AML-193 (cell line): ENCODE results near the gene LARP1B.
"Not testable (repeated sequence)": the region's sequence is repeated elsewhere in the genome, so short reads cannot be mapped to it uniquely, and the experiment has no call there.

Source experiments
- DNase-seq, 2 experiments: peaks; one replicate each; lab custom pipeline; 2025; lab: John Stamatoyannopoulos, UW

The LARP1B gene

GRCh38 chr4:128060699-128061565 lies at the start of gene LARP1B:
Gene LARP1B, plus strand, starts transcription at chr4:128061312. Its CDS starts 13,640 bp downstream, at chr4:128074952.
- DNase-seq, result peak; percentile 87 to 88

GRCh38 chr4:128025319-128025718 lies 35.8 kb upstream of the LARP1B start:
- DNase-seq, result no peak

DNA sequence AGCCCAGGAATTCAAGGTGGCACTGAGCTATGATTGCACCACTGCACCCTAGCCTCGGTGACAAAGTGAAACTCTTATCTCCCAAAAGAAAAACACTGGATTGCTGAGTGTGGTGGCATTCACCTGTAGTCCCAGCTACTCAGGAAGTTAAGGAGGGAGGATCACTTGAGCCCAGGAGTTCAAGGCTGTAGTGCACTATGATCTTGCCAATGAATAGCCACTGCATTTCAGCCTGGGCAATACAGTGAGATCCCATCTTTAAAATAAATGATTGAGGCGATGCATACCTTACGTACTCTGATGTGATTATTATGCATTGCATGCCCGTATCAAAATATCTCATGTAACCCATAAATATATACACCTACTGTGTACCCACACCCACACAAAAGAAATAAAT lies 31.2 kb upstream of the LARP1B start:
- DNase-seq, result no peak

DNA sequence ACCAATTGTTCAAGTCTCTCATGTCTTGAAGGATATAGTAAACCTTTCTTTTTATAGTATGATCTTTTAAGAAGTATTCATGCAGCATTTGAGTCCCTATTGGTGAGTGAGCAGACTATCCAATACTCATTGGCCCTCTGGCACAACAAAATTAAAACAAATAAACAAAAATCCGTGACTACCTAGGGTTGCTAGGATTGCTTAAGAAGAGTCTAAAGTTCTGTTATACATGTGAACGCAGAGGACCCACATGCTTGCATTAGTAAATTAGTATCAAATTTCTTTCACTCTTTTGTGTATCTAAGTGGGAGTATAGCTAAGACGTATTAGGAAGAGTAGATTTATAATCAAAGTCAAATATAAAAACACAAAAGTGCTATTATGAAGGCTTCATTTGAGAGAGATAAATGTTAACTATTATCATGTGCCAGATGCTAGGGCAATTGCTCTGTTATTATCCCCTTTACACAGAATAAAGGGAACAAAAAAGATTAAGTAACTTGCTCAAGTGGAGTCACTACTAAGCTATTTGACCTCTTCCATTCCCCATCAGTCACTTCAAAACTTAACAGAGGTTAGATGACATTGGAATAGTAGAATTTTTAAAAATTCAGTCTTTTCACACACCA lies 29.2 kb upstream of the LARP1B start:
- no peak for DNase-seq

- no peak for DNase-seq
Observed at GRCh38 chr4:128039568-128039967, 21.5 kb upstream of the LARP1B start.

DNA sequence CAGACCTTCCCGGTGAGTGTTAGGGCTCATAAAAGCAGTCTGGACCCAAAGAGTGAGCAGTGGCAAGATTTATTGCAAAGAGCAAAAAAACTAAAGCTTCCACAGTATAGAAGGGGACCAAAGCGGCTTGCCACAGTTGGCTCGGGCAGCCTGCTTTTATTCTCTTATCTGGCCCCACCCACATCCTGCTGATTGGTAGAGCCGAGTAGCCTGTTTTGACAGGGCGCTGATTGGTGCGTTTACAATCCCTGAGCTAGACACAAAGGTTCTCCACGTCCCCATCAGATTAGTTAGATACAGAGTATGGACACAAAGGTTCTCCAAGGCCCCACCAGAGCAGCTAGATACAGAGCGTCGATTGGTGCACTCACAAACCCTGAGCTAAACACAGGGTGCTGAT lies 14.1 kb upstream of the LARP1B start:
- not testable (repeated sequence) for DNase-seq

DNA sequence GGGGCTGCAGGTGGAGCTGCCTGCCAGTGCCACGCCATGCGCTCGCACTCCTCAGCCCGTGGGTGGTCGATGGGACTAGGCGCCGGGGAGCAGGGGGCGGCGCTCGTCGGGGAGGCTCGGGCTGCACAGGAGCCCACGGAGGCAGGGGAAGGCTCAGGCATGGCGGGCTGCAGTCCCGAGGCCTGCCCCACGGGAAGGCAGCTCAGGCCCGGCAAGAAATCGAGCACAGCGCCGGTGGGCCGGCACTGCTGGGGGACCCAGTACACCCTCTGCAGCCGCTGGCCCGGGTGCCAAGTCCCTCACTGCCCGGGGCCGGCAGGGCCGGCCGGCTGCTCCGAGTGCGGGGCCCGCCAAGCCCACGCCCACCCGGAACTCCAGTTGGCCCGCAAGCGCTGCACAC lies 13.6 kb upstream of the LARP1B start:
- DNase-seq, result not testable (repeated sequence)

DNA sequence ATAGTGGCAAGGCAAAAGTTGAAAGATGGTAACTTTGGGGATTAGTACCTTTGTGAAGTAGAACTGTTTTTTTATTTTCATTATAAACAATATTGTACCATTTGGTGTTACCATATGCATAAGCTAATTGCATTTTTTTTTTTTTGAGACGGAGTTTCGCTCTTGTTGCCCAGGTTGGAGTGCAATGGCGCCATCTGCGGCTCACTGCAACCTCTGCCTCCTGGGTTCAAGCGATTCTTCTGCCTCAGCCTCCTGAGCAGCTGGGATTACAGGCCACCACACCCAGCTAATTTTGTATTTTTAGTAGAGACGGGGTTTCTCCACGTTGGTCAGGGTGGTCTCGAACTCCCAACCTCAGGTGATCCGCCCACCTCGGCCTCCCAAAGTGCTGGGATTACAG lies 9.9 kb upstream of the LARP1B start:
- DNase-seq, result not testable (repeated sequence)

- not testable (repeated sequence) for DNase-seq
Observed at GRCh38 chr4:128054907-128055306, 6.2 kb upstream of the LARP1B start.

GRCh38 chr4:128055441-128056206 lies 5.5 kb upstream of the LARP1B start:
- not testable (repeated sequence) for DNase-seq

DNA sequence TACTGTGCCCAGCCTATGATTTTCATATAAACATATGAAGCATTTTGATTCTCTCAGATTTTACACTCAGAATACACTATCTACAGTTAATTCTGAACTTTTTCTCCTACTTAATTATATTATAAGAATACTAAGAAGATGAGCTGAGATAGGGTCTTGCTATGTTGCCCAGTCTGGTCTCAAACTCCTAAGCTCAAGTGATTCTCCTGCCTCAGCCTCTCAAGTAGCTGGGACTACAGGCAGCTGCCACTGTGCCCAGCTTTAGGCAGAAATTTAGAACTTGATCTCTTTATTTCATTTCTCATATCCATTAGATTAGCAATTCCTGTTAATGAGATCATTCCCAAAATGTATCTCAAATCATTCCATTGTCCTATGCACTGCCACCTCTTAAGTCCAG lies 4.7 kb upstream of the LARP1B start:
- DNase-seq, result no peak

DNA sequence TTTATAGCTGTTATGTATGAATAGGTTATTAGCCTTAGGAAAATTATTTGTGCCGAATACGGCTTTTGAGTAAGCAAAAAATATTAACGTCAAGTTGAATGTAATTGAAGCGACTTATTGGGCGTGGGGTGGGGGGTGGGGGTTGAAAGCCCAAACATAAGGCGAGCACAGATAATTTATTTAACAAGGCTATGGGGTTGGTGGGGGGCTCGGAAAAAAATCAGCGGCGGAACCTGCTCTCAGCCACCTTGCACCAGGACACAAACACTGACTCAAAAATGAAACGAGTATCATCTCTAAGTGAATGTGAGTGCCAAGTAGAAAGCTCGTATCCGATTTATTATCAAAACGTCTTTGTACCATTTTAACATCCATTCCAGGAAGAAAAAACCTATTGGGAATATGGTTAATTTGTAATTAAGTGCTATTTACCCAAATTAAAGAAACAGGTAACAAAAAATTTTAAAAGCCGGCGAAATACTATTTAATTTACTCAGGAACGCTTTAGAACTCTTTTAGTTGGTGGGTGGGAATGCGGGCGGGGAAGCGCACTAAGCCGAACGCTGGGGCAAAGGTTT lies 902 bp upstream of the LARP1B start:
- DNase-seq, result peak in 1 of 2 experiments; percentile 6

DNA sequence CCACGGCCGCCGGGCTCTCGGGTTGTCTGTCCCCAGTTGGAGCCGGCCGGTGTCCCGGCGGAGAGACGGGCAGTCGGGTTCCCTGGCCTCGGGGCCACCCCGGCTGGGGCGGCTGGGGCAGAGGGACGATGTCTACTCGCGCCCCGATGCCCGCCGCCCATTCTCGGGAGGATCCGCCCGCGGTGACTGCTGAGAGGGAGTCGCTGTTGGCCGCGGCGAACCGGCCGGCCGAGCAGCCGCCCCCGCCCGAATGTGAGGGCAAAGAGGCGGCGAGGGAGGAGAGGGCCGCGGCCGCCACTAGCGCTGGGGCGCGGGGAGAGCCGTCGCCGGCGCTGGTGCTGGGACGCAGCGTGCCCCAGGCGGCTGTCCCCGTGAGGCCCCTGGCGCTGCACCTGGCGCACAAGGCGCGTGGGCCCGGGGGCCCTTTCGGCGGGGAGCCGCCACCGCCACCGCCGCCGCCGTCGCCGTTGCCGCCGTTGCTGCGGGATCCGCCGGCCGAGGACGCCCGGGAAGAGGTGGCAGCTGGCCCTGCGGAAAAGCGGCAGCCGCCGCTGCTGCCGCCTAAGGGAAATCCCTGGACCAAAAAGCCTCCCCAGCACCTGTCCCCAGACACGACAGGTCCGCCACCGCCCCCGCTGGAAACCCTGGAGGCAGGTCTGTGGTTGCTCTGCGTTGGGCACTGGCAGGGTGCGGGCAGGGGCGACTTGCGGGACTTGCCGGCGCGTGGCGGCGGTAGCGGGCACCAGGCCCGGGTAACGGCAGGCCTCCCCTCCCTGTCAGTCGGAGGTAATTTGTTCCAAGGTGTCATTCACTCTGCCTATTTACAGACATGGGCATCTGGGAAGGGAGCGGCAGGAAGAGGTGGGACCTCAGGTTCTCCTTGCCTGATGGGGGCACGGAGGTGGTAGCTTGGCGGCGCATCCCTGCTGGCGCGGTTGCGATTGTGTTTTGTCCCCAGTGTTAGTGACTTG lies 739 bp downstream of the LARP1B start:
- DNase-seq, result peak; percentile 12 to 17

DNA sequence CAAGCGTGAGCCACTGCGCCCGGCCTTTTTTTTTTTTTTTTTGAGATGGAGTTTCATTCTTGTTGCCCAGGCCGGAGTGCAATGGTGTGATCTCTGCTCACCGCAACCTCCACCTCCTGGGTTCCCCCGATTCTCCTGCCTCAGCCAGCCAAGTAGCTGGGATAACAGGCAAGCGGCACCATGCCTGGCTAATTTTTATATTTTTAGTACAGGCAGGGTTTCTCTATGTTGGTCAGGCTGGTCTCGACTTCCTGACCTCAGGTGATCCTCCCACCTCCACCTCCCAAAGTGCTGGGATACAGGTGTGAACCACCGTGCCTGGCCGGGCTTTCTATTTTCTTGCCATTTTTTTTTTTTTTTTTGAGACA lies 5.3 kb downstream of the LARP1B start:
- DNase-seq, result not testable (repeated sequence)

- peak in 1 of 2 experiments; percentile 17 for DNase-seq
Observed at GRCh38 chr4:128068918-128069317, 7.8 kb downstream of the LARP1B start.

GRCh38 chr4:128076464-128076863 lies 15.4 kb downstream of the LARP1B start:
- no peak for DNase-seq

DNA sequence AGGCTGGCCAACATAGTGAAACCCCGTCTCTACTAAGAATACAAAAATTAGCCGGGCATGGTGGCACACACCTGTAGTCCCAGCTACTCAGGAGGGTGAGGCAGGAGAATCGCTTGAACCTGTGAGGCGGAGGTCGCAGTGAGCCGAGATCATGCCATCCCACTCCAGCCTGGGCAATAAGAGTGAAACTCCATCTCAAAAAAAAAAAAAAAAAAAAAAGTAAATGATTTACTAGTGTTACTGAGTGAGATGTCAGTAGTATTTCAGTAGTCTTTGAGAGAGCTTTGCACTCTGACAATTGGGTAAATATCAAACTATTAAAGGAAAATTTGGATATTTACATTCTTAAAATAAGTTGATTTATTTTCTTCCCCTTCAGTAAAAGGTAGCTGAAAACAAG lies 34.2 kb downstream of the LARP1B start:
- DNase-seq, result not testable (repeated sequence)

DNA sequence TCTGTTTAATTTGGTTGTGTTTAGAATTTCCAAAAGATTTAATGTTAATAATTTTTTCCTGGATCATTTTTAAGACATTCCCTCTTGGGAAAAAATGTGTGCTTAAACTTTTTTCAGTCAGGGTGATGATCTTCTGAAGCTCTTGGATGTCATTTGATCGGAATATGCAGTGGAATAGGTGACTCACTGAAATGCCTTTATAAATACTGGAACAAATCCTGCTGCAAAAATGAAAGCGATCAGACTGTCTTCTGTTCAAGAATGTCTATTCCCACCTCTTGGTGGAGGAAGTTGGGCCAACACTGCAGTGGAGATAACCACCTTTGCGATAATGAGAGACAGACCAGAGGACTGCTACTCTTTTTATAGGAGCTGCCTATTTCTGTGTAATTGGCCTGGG lies 46.7 kb downstream of the LARP1B start:
- no peak for DNase-seq

DNA sequence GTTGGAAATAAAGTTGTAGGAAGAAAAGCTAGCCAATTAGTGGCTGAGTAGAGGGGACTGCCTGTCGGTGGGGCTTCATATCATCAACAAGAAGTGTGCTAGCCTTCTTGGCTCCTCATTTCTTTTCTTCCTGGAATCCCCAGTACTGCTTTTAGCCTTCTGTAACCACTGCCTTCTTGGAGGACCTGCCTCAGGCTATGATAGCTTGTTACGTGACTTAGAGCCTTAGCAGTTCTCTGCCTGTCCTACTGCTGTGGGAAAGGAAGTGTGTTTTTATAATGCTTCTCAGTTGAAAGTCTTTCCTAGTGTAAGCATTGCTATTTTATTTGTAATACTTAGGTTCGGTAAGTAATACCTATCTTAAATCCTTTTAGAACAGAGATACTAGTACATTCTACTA lies 61.9 kb downstream of the LARP1B start:
- no peak for DNase-seq

DNA sequence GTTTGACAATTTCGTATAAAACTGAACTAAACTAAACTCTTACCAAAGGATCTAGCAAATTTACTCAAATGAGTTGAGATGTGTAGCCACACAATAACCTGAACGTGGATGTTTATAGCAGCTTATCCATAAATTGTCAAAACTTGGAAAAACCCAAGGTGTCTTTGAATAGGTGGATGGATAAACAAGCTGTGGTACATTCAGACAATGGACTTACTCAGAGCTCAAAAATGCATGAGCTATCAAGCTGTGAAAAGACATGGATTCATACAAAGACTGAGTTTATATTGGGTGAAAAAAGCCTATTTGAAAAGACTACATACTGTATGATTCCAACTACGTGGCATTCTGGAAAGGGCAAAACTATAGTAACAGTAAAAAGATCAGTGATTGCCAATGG lies 69.5 kb downstream of the LARP1B start:
- DNase-seq, result no peak

DNA sequence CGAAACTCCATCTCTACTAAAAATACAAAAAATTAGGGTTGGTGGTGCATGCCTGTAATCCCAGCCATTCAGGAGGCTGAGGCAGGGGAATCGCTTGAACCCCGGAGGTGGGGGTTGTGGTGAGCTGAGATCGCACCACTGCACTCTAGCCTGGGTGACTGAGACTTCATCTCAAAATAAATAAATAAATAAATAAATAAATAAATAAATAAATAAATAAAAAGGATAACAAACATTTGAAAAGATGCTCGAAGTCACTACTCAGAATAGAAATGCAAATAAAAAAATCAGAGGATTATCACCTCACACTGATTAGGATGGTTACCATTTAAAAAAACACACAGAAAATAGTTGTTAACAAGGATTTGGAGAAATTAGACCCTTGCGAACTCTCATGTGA lies 73.8 kb downstream of the LARP1B start:
- DNase-seq, result no peak
